ENCODE measurements around the gene DCAF4. TPM values are rescaled to one million over a fixed set of nuclear protein-coding genes. Genes with fewer than 3 reads are reported as not detected.

DCAF4 gene
- total RNA-seq = 16.0 and 19.0 TPM in 2 replicates

GRCh38 chr14:72926292-72927028 lies at the start of gene DCAF4:
Gene DCAF4, plus strand, starts transcription at chr14:72926464. Its CDS starts 11,515 bp downstream, at chr14:72937979.

GRCh38 chr14:72893636-72894322 lies 32.5 kb upstream of the DCAF4 start, which contains the start of gene DPF3:
Gene DPF3, minus strand, starts transcription at chr14:72894101. Its CDS starts 13 bp downstream, at chr14:72894088.

Other genes with a start within 250 kb of the DCAF4 start
- gene DPF3, start 32.4 kb upstream of the DCAF4 start, total RNA-seq = 4.4 and 9.3 TPM in 2 replicates
- gene ZFYVE1, start 100.6 kb downstream of the DCAF4 start, total RNA-seq = 21.1 and 25.5 TPM in 2 replicates
- 70.6 and 78.8 TPM in 2 replicates for gene RBM25, start 132.1 kb downstream of the DCAF4 start, total RNA-seq
- 45.9 and 52.2 TPM in 2 replicates for gene PSEN1, start 210.0 kb downstream of the DCAF4 start, total RNA-seq

All from thoracic aorta endothelial cell (primary cell).